ENCODE data around the gene SLC11A2. TPM values are rescaled to one million over a fixed set of nuclear protein-coding genes. Genes with fewer than 3 reads are reported as not detected.

The SLC11A2 gene
- polyA plus RNA-seq, 3 donors: 11.7 to 69.0 (median 14.9) TPM

DNA sequence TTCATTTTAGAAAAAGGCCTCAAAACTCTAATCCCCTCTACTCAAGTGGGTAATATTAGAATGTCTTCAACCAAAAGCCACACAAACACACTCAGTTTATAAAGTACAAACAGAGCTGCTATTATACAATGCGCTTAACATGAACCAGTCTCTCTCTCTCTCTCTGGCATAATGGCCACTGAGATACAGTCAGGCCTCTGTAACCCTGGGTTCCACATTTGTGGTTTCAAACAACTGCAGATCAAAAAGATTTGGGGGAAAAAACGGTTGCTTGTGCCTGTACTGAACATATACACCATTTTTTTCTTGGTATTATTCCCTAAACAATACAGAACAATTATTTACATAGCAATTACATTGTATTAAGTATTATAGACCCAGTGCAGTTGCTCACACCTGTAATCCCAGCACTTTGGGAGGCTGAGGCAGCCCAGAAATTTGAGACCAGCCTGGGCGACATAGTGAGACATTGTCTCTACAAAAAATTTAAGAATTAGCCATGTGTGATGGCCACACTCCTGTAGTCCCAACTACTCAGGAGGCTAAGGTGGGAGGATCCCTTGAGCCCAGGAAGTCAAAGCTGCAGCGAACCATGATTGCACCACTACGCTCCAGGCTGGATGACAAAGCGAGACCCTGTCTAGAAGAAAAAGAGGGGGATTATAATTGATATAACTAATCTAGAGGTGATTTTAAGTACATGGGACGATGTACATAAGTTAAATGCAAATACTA, 5.6 kb downstream of the SLC11A2 start:
- 100% methylated on average over 1 of the region's 7 CpGs for WGBS (ENCODE audit: insufficient coverage)
- Mint-ChIP-seq H3K36me3 (peaks cover 2 to 7% of the 10 kb centered on the region in 2 donors), H3K27me3 (ENCODE audit: low read depth in 3 of 3) (peaks cover 0 to 2% (median 2%) of the 10 kb centered on the region in 3 donors), H3K27ac (peak overlapping the region in 4 of 7 donors; percentile 35 to 79 (median 56)), H3K4me3 (no peak overlapping the region), H3K4me1 (peaks cover 53% of the 10 kb centered on the region), H3K9me3 (no peaks in the 10 kb centered on the region)
- peaks cover 47 to 59% of the 10 kb centered on the region in 2 donors for H3K4me1 ChIP-seq (ENCODE audit: control insufficient read depth in 1 of 2, insufficient read depth in 2 of 2, low read length in 2 of 2)
- no peaks in the 10 kb centered on the region for H3K36me3 ChIP-seq (replicated peaks in 1 of 2; ENCODE audit: control insufficient read depth in 1 of 2, insufficient read depth in 2 of 2, low read length in 2 of 2)
- H3K79me2 ChIP-seq (ENCODE audit: insufficient read depth, low read length): peaks cover 93% of the 10 kb centered on the region
- H3K4me3 ChIP-seq (replicated peaks in 1 of 3; ENCODE audit: low read depth in 2 of 3, low read length in 3 of 3): no peak overlapping the region
- H3K9ac ChIP-seq (ENCODE audit: insufficient read depth, low read length, poor library complexity, severe bottlenecking): no peak overlapping the region
- TF ChIP-seq, protein P1, sequence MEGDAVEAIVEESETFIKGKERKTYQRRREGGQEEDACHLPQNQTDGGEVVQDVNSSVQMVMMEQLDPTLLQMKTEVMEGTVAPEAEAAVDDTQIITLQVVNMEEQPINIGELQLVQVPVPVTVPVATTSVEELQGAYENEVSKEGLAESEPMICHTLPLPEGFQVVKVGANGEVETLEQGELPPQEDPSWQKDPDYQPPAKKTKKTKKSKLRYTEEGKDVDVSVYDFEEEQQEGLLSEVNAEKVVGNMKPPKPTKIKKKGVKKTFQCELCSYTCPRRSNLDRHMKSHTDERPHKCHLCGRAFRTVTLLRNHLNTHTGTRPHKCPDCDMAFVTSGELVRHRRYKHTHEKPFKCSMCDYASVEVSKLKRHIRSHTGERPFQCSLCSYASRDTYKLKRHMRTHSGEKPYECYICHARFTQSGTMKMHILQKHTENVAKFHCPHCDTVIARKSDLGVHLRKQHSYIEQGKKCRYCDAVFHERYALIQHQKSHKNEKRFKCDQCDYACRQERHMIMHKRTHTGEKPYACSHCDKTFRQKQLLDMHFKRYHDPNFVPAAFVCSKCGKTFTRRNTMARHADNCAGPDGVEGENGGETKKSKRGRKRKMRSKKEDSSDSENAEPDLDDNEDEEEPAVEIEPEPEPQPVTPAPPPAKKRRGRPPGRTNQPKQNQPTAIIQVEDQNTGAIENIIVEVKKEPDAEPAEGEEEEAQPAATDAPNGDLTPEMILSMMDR (IDR thresholded peaks at IDR 0.05): no peak
- H3K9me3 ChIP-seq (replicated peaks in 1 of 2; ENCODE audit: control insufficient read depth in 1 of 2, insufficient read depth in 1 of 2, low read length in 2 of 2): no peaks in the 10 kb centered on the region
- no peak for DNase-seq
- peaks cover 67% of the 10 kb centered on the region for H4K20me1 ChIP-seq (ENCODE audit: insufficient read depth, low read length)
- H2AFZ ChIP-seq (ENCODE audit: insufficient read depth, low read depth, low read length, poor library complexity, severe bottlenecking): no peak overlapping the region
- intact Hi-C loops (cut with micrococcal nuclease): loop anchor here in 1 of 2 donors (5.0 kb wide), 1 partner anchor 93 kb away; a partner anchor contains a TSS
- H3K27ac ChIP-seq (ENCODE audit: low read depth in 1 of 2, low read length in 2 of 2): peak overlapping the region in 1 of 2 donors; percentile 61
- H3K4me2 ChIP-seq (replicated peaks; ENCODE audit: extremely low read depth, low read length, poor library complexity, severe bottlenecking): no peak overlapping the region
- no peaks in the 10 kb centered on the region for H3K27me3 ChIP-seq (ENCODE audit: control insufficient read depth in 2 of 2, insufficient read depth in 2 of 2, low read length in 2 of 2)

DNA sequence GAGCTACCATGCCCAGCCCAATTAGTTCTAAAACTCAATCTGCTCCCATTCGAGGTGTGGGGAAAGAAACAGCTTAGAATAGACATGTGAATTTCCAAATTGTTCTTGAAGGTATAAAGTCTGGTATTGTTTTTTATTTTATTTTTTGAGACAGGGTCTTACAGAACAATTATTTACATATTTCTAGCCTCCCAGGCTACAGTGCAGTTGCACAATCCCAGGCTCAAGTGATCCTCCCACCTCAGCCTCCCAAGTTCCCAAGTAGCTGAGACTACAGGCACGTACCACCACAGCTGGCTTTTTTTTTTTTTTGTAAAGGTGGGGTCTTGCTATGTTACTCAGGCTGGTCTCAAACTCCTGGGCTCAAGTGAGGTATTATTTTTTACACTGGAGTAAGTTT, 6.3 kb downstream of the SLC11A2 start:
- intact Hi-C loops (cut with micrococcal nuclease): loop anchor here in 1 of 2 donors (5.0 kb wide), 1 partner anchor 93 kb away; a partner anchor contains a TSS

More for the DNA sequence above, 6.3 kb downstream of the SLC11A2 start:
- DNase-seq: no peak
- Histone ChIP-seq H2AFZ (ENCODE audit: insufficient read depth, low read depth, low read length, poor library complexity, severe bottlenecking) (no peak overlapping the region), H3K4me1 (ENCODE audit: control insufficient read depth in 1 of 2, insufficient read depth in 2 of 2, low read length in 2 of 2) (peaks cover 40 to 52% of the 10 kb centered on the region in 2 donors), H3K9ac (ENCODE audit: insufficient read depth, low read length, poor library complexity, severe bottlenecking) (no peak overlapping the region), H3K36me3 (replicated peaks in 1 of 2; ENCODE audit: control insufficient read depth in 1 of 2, insufficient read depth in 2 of 2, low read length in 2 of 2) (no peaks in the 10 kb centered on the region), H4K20me1 (ENCODE audit: insufficient read depth, low read length) (peaks cover 71% of the 10 kb centered on the region), H3K27me3 (ENCODE audit: control insufficient read depth in 2 of 2, insufficient read depth in 2 of 2, low read length in 2 of 2) (no peaks in the 10 kb centered on the region), H3K9me3 (replicated peaks in 1 of 2; ENCODE audit: control insufficient read depth in 1 of 2, insufficient read depth in 1 of 2, low read length in 2 of 2) (no peaks in the 10 kb centered on the region), H3K79me2 (ENCODE audit: insufficient read depth, low read length) (peaks cover 94% of the 10 kb centered on the region), H3K4me2 (replicated peaks; ENCODE audit: extremely low read depth, low read length, poor library complexity, severe bottlenecking) (no peak overlapping the region), H3K4me3 (replicated peaks in 1 of 3; ENCODE audit: low read depth in 2 of 3, low read length in 3 of 3) (no peak overlapping the region), H3K27ac (ENCODE audit: low read depth in 1 of 2, low read length in 2 of 2) (peak overlapping the region in 1 of 2 donors; percentile 36)
- H3K4me3 Mint-ChIP-seq: no peak overlapping the region
- H3K27me3 Mint-ChIP-seq (ENCODE audit: low read depth in 3 of 3): peaks cover 0 to 2% (median 2%) of the 10 kb centered on the region in 3 donors
- H3K36me3 Mint-ChIP-seq: peaks cover 2 to 7% of the 10 kb centered on the region in 2 donors
- no peaks in the 10 kb centered on the region for H3K9me3 Mint-ChIP-seq
- TF ChIP-seq, protein P1 (IDR thresholded peaks at IDR 0.05): no peak
- peak overlapping the region in 1 of 7 donors; percentile 18 for H3K27ac Mint-ChIP-seq
- no CpG with 5 or more reads among the region's 2 CpGs for WGBS (ENCODE audit: insufficient coverage)
- H3K4me1 Mint-ChIP-seq: peaks cover 46% of the 10 kb centered on the region
